ENCODE measurements around the gene NUDT7. TPM values are rescaled to one million over a fixed set of nuclear protein-coding genes. Genes with fewer than 3 reads are reported as not detected.
A peak's percentile ranks its signal among the peaks of the same experiment; 100 is the strongest.

NUDT7 gene
- 7.6 TPM for total RNA-seq
- polyA plus RNA-seq (ENCODE audit: insufficient read depth, low read depth, low replicate concordance), result 43.8 TPM
- long read RNA-seq, donor 1, partial matches to known transcripts, result 0 of 6 reads
- long read RNA-seq, donor 1, other reads (novel, unspliced or antisense), result 0 of 6 reads
- long read RNA-seq, donor 2, partial matches to known transcripts, result 0 of 5 reads
- long read RNA-seq, donor 2, other reads (novel, unspliced or antisense), result 0 of 5 reads
- long read RNA-seq, donor 3, partial matches to known transcripts, result 0 of 7 reads
- long read RNA-seq, donor 3, other reads (novel, unspliced or antisense), result 0 of 7 reads
- long read RNA-seq, donor 4, partial matches to known transcripts, result 0 of 2 reads
- long read RNA-seq, donor 4, other reads (novel, unspliced or antisense), result 0 of 2 reads
- long read RNA-seq, donor 5, result 0 reads
- long read RNA-seq, donor 6, transcript NUDT7-205 (5 exons, 899 nt), result major isoform, 6 of 12 reads
- long read RNA-seq, donor 6, partial matches to known transcripts, result 0 of 12 reads
- long read RNA-seq, donor 6, other reads (novel, unspliced or antisense), result 0 of 12 reads
- long read RNA-seq, donor 7, partial matches to known transcripts, result 1 of 9 reads
- long read RNA-seq, donor 7, other reads (novel, unspliced or antisense), result 5 of 9 reads
- long read RNA-seq, donor 8, partial matches to known transcripts, result 0 of 3 reads
- long read RNA-seq, donor 8, other reads (novel, unspliced or antisense), result 0 of 3 reads
- long read RNA-seq, donor 9, partial matches to known transcripts, result 0 of 1 reads
- long read RNA-seq, donor 9, other reads (novel, unspliced or antisense), result 0 of 1 reads
- long read RNA-seq, donor 10, partial matches to known transcripts, result 0 of 6 reads
- long read RNA-seq, donor 10, other reads (novel, unspliced or antisense), result 0 of 6 reads

- no peaks in the 10 kb centered on the region for H3K9me3 ChIP-seq (ENCODE audit: control insufficient read depth in 2 of 3, insufficient read depth in 1 of 3, low read length in 3 of 3)
- DNase-seq (peak; percentile 98 to 100 (median 99)), FAIRE-seq (no peak)
- H3K9ac ChIP-seq (ENCODE audit: low read length in 3 of 3), result peak within 1 kb of the TSS; percentile 35 to 79 (median 41)
- peak within 1 kb of the TSS; percentile 85 to 88 for H3K27ac ChIP-seq (ENCODE audit: low read depth in 2 of 2, low read length in 2 of 2)
- H3K4me3 ChIP-seq (ENCODE audit: low read length in 3 of 3), result peak within 1 kb of the TSS; percentile 59 to 79 (median 71)
- no peaks in the 10 kb centered on the region for H3K27me3 ChIP-seq (ENCODE audit: control insufficient read depth, insufficient read depth, low read length)
- peaks cover 0 to 8% (median 0%) of the 10 kb centered on the region in 3 donors for H3K36me3 ChIP-seq (ENCODE audit: control insufficient read depth in 2 of 3, insufficient read depth in 3 of 3, low read length in 3 of 3)
- TF ChIP-seq CTCF (IDR thresholded peaks at IDR 0.05; ENCODE audit: borderline replicate concordance, extremely low read depth, insufficient read depth), result no peak
- intact Hi-C loops (cut with DNase I), result no loop called here
- peaks cover 0 to 3% (median 0%) of the 10 kb centered on the region in 3 donors for H3K4me1 ChIP-seq (ENCODE audit: control insufficient read depth in 2 of 3, insufficient read depth in 2 of 3, low read depth in 1 of 3, low read length in 3 of 3)
These were observed at the start of gene NUDT7 for GRCh38 chr16:77722309-77723107. Gene NUDT7 (plus strand): TSS chr16:77722514. CDS start chr16:77722583, 69 bp downstream.

- Histone ChIP-seq H3K27ac (ENCODE audit: low read depth in 2 of 2, low read length in 2 of 2) (no peak overlapping the region), H3K9ac (ENCODE audit: low read length in 3 of 3) (no peak overlapping the region), H3K36me3 (ENCODE audit: control insufficient read depth in 2 of 3, insufficient read depth in 3 of 3, low read length in 3 of 3) (no peaks in the 10 kb centered on the region), H3K9me3 (ENCODE audit: control insufficient read depth in 2 of 3, insufficient read depth in 1 of 3, low read length in 3 of 3) (no peaks in the 10 kb centered on the region), H3K4me1 (ENCODE audit: control insufficient read depth in 2 of 3, insufficient read depth in 2 of 3, low read depth in 1 of 3, low read length in 3 of 3) (no peaks in the 10 kb centered on the region), H3K27me3 (ENCODE audit: control insufficient read depth, insufficient read depth, low read length) (no peaks in the 10 kb centered on the region), H3K4me3 (ENCODE audit: low read length in 3 of 3) (no peak overlapping the region)
- intact Hi-C loops (cut with DNase I), result loop anchor here (5.0 kb wide), 1 partner anchor 302 kb away; no protein-coding TSS in a partner anchor
- no peak for TF ChIP-seq CTCF (IDR thresholded peaks at IDR 0.05; ENCODE audit: borderline replicate concordance, extremely low read depth, insufficient read depth)
- DNase-seq (no peak), FAIRE-seq (no peak)
These were observed 47.4 kb upstream of the NUDT7 start for GRCh38 chr16:77674888-77675287.

GRCh38 chr16:77675464-77676324, 46.6 kb upstream of the NUDT7 start:
- peak; percentile 95 for TF ChIP-seq CTCF (IDR thresholded peaks at IDR 0.05; ENCODE audit: borderline replicate concordance, extremely low read depth, insufficient read depth)
- Histone ChIP-seq H3K4me3 (ENCODE audit: low read length in 3 of 3) (no peak overlapping the region), H3K4me1 (ENCODE audit: control insufficient read depth in 2 of 3, insufficient read depth in 2 of 3, low read depth in 1 of 3, low read length in 3 of 3) (no peaks in the 10 kb centered on the region), H3K27ac (ENCODE audit: low read depth in 2 of 2, low read length in 2 of 2) (no peak overlapping the region), H3K27me3 (ENCODE audit: control insufficient read depth, insufficient read depth, low read length) (no peaks in the 10 kb centered on the region), H3K36me3 (ENCODE audit: control insufficient read depth in 2 of 3, insufficient read depth in 3 of 3, low read length in 3 of 3) (no peaks in the 10 kb centered on the region), H3K9ac (ENCODE audit: low read length in 3 of 3) (no peak overlapping the region), H3K9me3 (ENCODE audit: control insufficient read depth in 2 of 3, insufficient read depth in 1 of 3, low read length in 3 of 3) (no peaks in the 10 kb centered on the region)
- FAIRE-seq (peak; percentile 19), DNase-seq (peak in 4 of 5 donors; percentile 75 to 90 (median 78))
- intact Hi-C loops (cut with DNase I), result loop anchor here (5.0 kb wide), 1 partner anchor 302 kb away; no protein-coding TSS in a partner anchor
